Endodermal cell (in vitro differentiated cells): Measurements from ENCODE around the gene EIF2B4. TPM values are rescaled to one million over a fixed set of nuclear protein-coding genes. Genes with fewer than 3 reads are reported as not detected.

Source experiments
- DNase-seq: peaks from one replicate; pipeline ENCODE4 v3.0.0-alpha.2; 2017
- H3K27ac ChIP-seq: 2 replicates; pipeline ENCODE4 v1.5.1; 2013; ENCODE audit warnings: mild to moderate bottlenecking, low read depth, low read length, moderate library complexity
- H3K27me3 ChIP-seq: 2 replicates; pipeline ENCODE4 v1.6.1; 2013; ENCODE audit warnings: mild to moderate bottlenecking, low read length, moderate library complexity; ENCODE audit not compliant: insufficient read depth, control insufficient read depth, poor library complexity, severe bottlenecking
- H3K36me3 ChIP-seq: 2 replicates; pipeline ENCODE4 v1.7.0; 2013; ENCODE audit warnings: mild to moderate bottlenecking, low read length, moderate library complexity; ENCODE audit not compliant: control insufficient read depth, insufficient read depth
- H3K4me1 ChIP-seq: one replicate; pipeline ENCODE4 v1.7.0; 2013; ENCODE audit warnings: low read length; ENCODE audit not compliant: control insufficient read depth, insufficient read depth
- H3K4me3 ChIP-seq: 2 replicates; pipeline ENCODE4 v1.5.1; 2013; ENCODE audit warnings: mild to moderate bottlenecking, low read length, moderate library complexity
- H3K9ac ChIP-seq: 2 replicates; pipeline ENCODE4 v1.6.1; 2013; ENCODE audit warnings: mild to moderate bottlenecking, low read length, moderate library complexity; ENCODE audit not compliant: poor library complexity, severe bottlenecking; ENCODE audit errors: extremely low read depth
- H3K9me3 ChIP-seq: 2 replicates; pipeline ENCODE4 v1.6.1; 2013; ENCODE audit warnings: mild to moderate bottlenecking, low read length, moderate library complexity; ENCODE audit not compliant: control insufficient read depth
- H3K27ac Mint-ChIP-seq: 2 replicates; pipeline ENCODE4 v1.8.0; 2020; ENCODE audit warnings: mixed read lengths
- H3K27me3 Mint-ChIP-seq: 2 replicates; pipeline ENCODE4 v1.8.0; 2021; ENCODE audit warnings: mild to moderate bottlenecking, mixed read lengths; ENCODE audit not compliant: insufficient read depth
- H3K36me3 Mint-ChIP-seq: 2 replicates; pipeline ENCODE4 v1.8.0; 2020; ENCODE audit warnings: low read depth, mixed read lengths
- H3K4me1 Mint-ChIP-seq: 2 replicates; pipeline ENCODE4 v1.8.0; 2020; ENCODE audit warnings: mixed read lengths
- H3K4me3 Mint-ChIP-seq: 2 replicates; pipeline ENCODE4 v1.8.0; 2020; ENCODE audit warnings: mild to moderate bottlenecking, moderate library complexity, mixed read lengths
- H3K9me3 Mint-ChIP-seq: 2 replicates; pipeline ENCODE4 v1.8.0; 2020; ENCODE audit warnings: mild to moderate bottlenecking, mixed read lengths
- CTCF ChIP-seq: fragments of 200-600 bp; sonication (generic); conservative IDR thresholded peaks from 2 replicates; pipeline ENCODE4 v1.5.0; 2021; ENCODE audit warnings: antibody characterized with exemption, mild to moderate bottlenecking
- WGBS, 2 experiments: methylation state at CpG; one replicate each; pipeline versions ENCODE4 v1.1.5 to v1.1.7; 2013; ENCODE audit warnings: missing lambda C conversion rate in 2 of 2, mixed read lengths in 1 of 2; ENCODE audit not compliant: insufficient coverage in 1 of 2, insufficient read length in 1 of 2; 5-methylcytosine and 5-hydroxymethylcytosine counted together
- total RNA-seq, 2 donors: library from RNA; stranded (reverse); fragmentation: NEBNext Ultra II Directional in 1 of 2; extraction: Animal tissue kit (Norgen Biotek cat#: 25700) in 1 of 2; gene quantifications; 2 replicates in 1 of 2; 3 replicates in 1 of 2; pipeline ENCODE4 v1.2.1, GENCODE V29; 2021

Gene EIF2B4
- total RNA-seq, 2 donors from 2014 or later, result 56.7 to 58.6 TPM

GRCh38 chr2:27373567-27373966, 3.4 kb upstream of the EIF2B4 start:
- no peak overlapping the region for H3K27ac ChIP-seq
- H3K9me3 ChIP-seq, result no peaks in the 10 kb centered on the region
- Mint-ChIP-seq H3K4me1 (peaks cover 25% of the 10 kb centered on the region), H3K27me3 (no peaks in the 10 kb centered on the region), H3K36me3 (peaks cover 63% of the 10 kb centered on the region), H3K27ac (no peak overlapping the region), H3K9me3 (no peaks in the 10 kb centered on the region), H3K4me3 (no peak overlapping the region)
- 95 to 100% methylated on average over 4 to 5 of the region's 5 CpGs for WGBS, 2 experiments
- H3K36me3 ChIP-seq, result peaks cover 68% of the 10 kb centered on the region
- H3K9ac ChIP-seq, result no peak overlapping the region
- peaks cover 2% of the 10 kb centered on the region for H3K4me1 ChIP-seq
- no peaks in the 10 kb centered on the region for H3K27me3 ChIP-seq
- DNase-seq, result no peak
- H3K4me3 ChIP-seq, result no peak overlapping the region
- TF ChIP-seq CTCF, result no peak

GRCh38 chr2:27372937-27373336, 2.8 kb upstream of the EIF2B4 start:
- no peaks in the 10 kb centered on the region for H3K9me3 Mint-ChIP-seq
- no peaks in the 10 kb centered on the region for H3K27me3 Mint-ChIP-seq
- H3K4me3 ChIP-seq, result no peak overlapping the region
- peaks cover 68% of the 10 kb centered on the region for H3K36me3 ChIP-seq
- H3K36me3 Mint-ChIP-seq, result peaks cover 63% of the 10 kb centered on the region
- H3K4me1 ChIP-seq, result peaks cover 2% of the 10 kb centered on the region
- peaks cover 26% of the 10 kb centered on the region for H3K4me1 Mint-ChIP-seq
- 92 to 93% methylated on average over 6 of the region's 6 CpGs for WGBS, 2 experiments
- no peaks in the 10 kb centered on the region for H3K27me3 ChIP-seq
- H3K4me3 Mint-ChIP-seq, result no peak overlapping the region
- H3K9me3 ChIP-seq, result no peaks in the 10 kb centered on the region
- H3K27ac ChIP-seq, result no peak overlapping the region
- peak overlapping the region; percentile 16 for H3K27ac Mint-ChIP-seq
- H3K9ac ChIP-seq, result no peak overlapping the region
- TF ChIP-seq CTCF, result no peak
- no peak for DNase-seq

GRCh38 chr2:27370816-27371620, 880 bp upstream of the EIF2B4 start:
- Mint-ChIP-seq H3K4me3 (peak overlapping the region; percentile 92), H3K27me3 (no peaks in the 10 kb centered on the region), H3K36me3 (peaks cover 63% of the 10 kb centered on the region), H3K9me3 (no peaks in the 10 kb centered on the region), H3K4me1 (peaks cover 26% of the 10 kb centered on the region), H3K27ac (peak overlapping the region; percentile 94)
- Histone ChIP-seq H3K27ac (peak overlapping the region; percentile 52), H3K27me3 (no peaks in the 10 kb centered on the region), H3K4me1 (peaks cover 2% of the 10 kb centered on the region), H3K4me3 (peak overlapping the region; percentile 98), H3K9me3 (no peaks in the 10 kb centered on the region), H3K9ac (peak overlapping the region; percentile 94), H3K36me3 (peaks cover 67% of the 10 kb centered on the region)
- WGBS, 2 experiments, result 6 to 8% methylated on average over 29 to 46 of the region's 46 CpGs
- TF ChIP-seq CTCF, result no peak
- DNase-seq, result peak; percentile 66
